ENCODE measurements around the gene CDK14.

DNA sequence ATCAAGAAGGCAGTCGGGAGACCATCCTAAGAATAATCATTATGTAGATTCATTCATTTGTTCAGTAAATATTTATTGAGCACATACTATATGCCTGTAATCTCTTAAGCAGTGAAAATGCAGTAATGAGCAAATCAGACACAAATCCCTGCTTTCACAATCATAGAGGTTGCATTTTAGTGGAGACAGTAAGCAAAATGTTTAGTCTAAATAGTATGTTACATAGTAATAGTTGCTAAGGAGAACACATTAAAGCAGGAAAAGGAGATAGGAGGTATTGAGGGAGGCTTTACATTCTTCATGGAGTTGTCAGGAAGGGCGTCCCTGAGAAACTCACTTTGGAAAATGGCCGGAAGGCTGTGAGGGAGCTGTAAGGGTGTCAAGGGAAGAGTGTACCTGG lies 79.9 kb downstream of the CDK14 start:
- no peak for TF ChIP-seq TAF1 (IDR thresholded peaks at IDR 0.05; ENCODE audit: low read depth, low read length)
- TF ChIP-seq, protein P1, sequence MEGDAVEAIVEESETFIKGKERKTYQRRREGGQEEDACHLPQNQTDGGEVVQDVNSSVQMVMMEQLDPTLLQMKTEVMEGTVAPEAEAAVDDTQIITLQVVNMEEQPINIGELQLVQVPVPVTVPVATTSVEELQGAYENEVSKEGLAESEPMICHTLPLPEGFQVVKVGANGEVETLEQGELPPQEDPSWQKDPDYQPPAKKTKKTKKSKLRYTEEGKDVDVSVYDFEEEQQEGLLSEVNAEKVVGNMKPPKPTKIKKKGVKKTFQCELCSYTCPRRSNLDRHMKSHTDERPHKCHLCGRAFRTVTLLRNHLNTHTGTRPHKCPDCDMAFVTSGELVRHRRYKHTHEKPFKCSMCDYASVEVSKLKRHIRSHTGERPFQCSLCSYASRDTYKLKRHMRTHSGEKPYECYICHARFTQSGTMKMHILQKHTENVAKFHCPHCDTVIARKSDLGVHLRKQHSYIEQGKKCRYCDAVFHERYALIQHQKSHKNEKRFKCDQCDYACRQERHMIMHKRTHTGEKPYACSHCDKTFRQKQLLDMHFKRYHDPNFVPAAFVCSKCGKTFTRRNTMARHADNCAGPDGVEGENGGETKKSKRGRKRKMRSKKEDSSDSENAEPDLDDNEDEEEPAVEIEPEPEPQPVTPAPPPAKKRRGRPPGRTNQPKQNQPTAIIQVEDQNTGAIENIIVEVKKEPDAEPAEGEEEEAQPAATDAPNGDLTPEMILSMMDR (IDR thresholded peaks at IDR 0.05; ENCODE audit: control extremely low read depth in 1 of 3, insufficient read depth in 1 of 3, low read depth in 1 of 3, low read length in 3 of 3): no peak
- no peak for TF ChIP-seq EZH2 (IDR thresholded peaks at IDR 0.05; ENCODE audit: low read depth, low read length, severe bottlenecking)
- no peak for TF ChIP-seq TCF12 (IDR thresholded peaks at IDR 0.05; ENCODE audit: low read depth, low read length)
- TF ChIP-seq SIN3A (conservative IDR thresholded peaks at IDR 0.05 in 1 of 2, IDR thresholded peaks at IDR 0.05 in 1 of 2; ENCODE audit: low read depth in 1 of 2, low read length in 2 of 2): no peak
- no peak for TF ChIP-seq POLR2AphosphoS5 (IDR thresholded peaks at IDR 0.05; ENCODE audit: low read depth, low read length)
- no peak for TF ChIP-seq BCL11A (IDR thresholded peaks at IDR 0.05; ENCODE audit: low read depth in 2 of 2, low read length in 2 of 2)
- TF ChIP-seq POLR2A (IDR thresholded peaks at IDR 0.05; ENCODE audit: control extremely low read depth in 1 of 2, low read depth in 2 of 2, low read length in 2 of 2): no peak
- no peak for TF ChIP-seq TAF7 (optimal IDR thresholded peaks at IDR 0.05; ENCODE audit: borderline replicate concordance, low read depth, low read length)
- no peak for TF ChIP-seq POU5F1 (IDR thresholded peaks at IDR 0.05; ENCODE audit: low read depth, low read length)
